Measurements from ENCODE around the gene ZBTB11. TPM values are rescaled to one million over a fixed set of nuclear protein-coding genes. Genes with fewer than 3 reads are reported as not detected.

Gene ZBTB11
- total and polyA plus RNA-seq, 10 of the 15 experiments (the other 5 are each of a cell fraction or from before 2014, with no cell fraction given), result 3.5 to 25.7 (median 18.0) TPM

GRCh38 chr3:101701696-101702634 lies 25.0 kb upstream of the ZBTB11 start:
- ATAC-seq (no peak; the same call in 1 of the 3 replicates), DNase-seq (ENCODE audit: low read depth, low spot score) (no peak), FAIRE-seq (no peak)
- Histone ChIP-seq H3K4me2 (ENCODE audit: control insufficient read depth, insufficient read depth) (peak overlapping the region; percentile 11; the same call in 1 of the 2 replicates), H2AFZ (ENCODE audit: control insufficient read depth, low read depth, low read length) (no peak overlapping the region), H3K27me3 (replicated peaks in 1 of 2; ENCODE audit: control insufficient read depth in 2 of 2, insufficient read depth in 2 of 2, low read length in 1 of 2) (no peaks in the 10 kb centered on the region), H3K79me2 (ENCODE audit: control insufficient read depth, insufficient read depth, low read length) (no peaks in the 10 kb centered on the region), H3K27ac (ENCODE audit: control insufficient read depth, insufficient read depth) (peak overlapping the region; percentile 22), H3K9me3 (replicated peaks; ENCODE audit: control insufficient read depth, insufficient read depth, low read length) (no peaks in the 10 kb centered on the region), H3K4me3 (no peak overlapping the region), H3K4me1 (ENCODE audit: control insufficient read depth, insufficient read depth, low read length) (peaks cover 13% of the 10 kb centered on the region), H3K36me3 (ENCODE audit: control insufficient read depth in 2 of 2, insufficient read depth in 2 of 2, low read length in 1 of 2) (no peaks in the 10 kb centered on the region), H4K20me1 (ENCODE audit: control insufficient read depth, insufficient read depth) (no peaks in the 10 kb centered on the region), H3K9ac (ENCODE audit: control insufficient read depth, insufficient read depth, low read length) (no peak overlapping the region)
- ChIA-PET SMC1A (ENCODE audit: uncharacterized antibody, unreplicated experiment) (interaction anchor here (0.9 to 2.1 kb wide), 9 partner anchors 8 to 527 kb away, joined by 3 to 9 read pairs (median 5); partner anchors contain the start of gene CEP97), CTCF (interaction anchor here (0.9 to 1.6 kb wide), 5 partner anchors 19 to 524 kb away, joined by 3 to 5 read pairs (median 4); no protein-coding TSS in a partner anchor), RAD21 (ENCODE audit: unreplicated experiment) (interaction anchor here (1.0 to 1.5 kb wide), 5 partner anchors 22 to 527 kb away, joined by 3 to 5 read pairs (median 4); partner anchors contain the start of gene CEP97), POLR2A (interaction anchor here (1.4 kb wide), 1 partner anchor 21 kb away, joined by 3 read pairs; no protein-coding TSS in a partner anchor)
- BruUV-seq (replicated peaks), result no TSS peak
- in situ Hi-C loops (cut with MboI), result no loop called here
- TF ChIP-seq IKZF2 (IDR thresholded peaks at IDR 0.05) (no peak), EZH2 (IDR thresholded peaks at IDR 0.05; ENCODE audit: borderline replicate concordance, control insufficient read depth, low read depth, low read length) (no peak), POLR2A (IDR thresholded peaks at IDR 0.05; ENCODE audit: low read depth, low read length) (no peak), EGR1 (IDR thresholded peaks at IDR 0.05; ENCODE audit: borderline replicate concordance in 1 of 2, low read depth in 2 of 2, low read length in 2 of 2) (no peak), BMI1 (IDR thresholded peaks at IDR 0.05; ENCODE audit: borderline replicate concordance) (no peak), E4F1 (IDR thresholded peaks at IDR 0.05; ENCODE audit: borderline replicate concordance, partially characterized antibody) (no peak)
- WGBS (ENCODE audit: insufficient coverage, insufficient replicate concordance, low lambda C conversion rate, missing lambda C conversion rate), result 79% methylated on average over 7 of the region's 7 CpGs
- intact Hi-C loops (cut with micrococcal nuclease; ENCODE audit: unreplicated experiment), result loop anchor here (5.0 kb wide), 1 partner anchor 75 kb away; the partner anchor contains the start of gene NXPE3
